NCI-H345 treated with DMSO at 0.1 percent for 48 hours (cell line): ENCODE data around the gene PRAMEF26.
"Not testable (repeated sequence)": the region's sequence is repeated elsewhere in the genome, so short reads cannot be mapped to it uniquely, and the experiment has no call there.

ENCODE experiments used
- DNase-seq: peaks from one replicate; lab custom pipeline; 2025; ENCODE audit not compliant: unreplicated experiment; lab: John Stamatoyannopoulos, UW

The PRAMEF26 gene

DNA sequence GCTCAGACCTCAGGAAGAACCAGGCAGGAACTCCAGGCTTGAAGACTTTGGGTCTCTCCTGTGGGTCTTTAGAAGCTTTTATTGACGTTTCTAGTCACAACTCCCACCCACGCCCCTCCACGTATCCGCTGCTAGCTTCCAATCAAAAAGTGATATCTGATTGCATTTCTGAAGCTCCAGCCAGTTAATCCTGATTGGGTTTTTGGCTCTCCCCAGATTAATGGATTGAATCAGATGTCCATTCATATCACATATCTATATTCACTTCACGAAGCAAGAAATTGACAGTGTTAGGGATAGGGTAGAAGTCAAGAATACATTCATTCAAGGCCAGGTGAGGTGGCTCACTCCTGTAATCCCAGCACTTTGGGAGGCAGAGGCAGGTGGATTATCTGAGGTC, at the start of gene PRAMEF26:
Gene PRAMEF26, minus strand, starts transcription at position 101 of the 400 bp plus-strand sequence. CDS start 2,914 bp downstream, outside the sequence.
- not testable (repeated sequence) for DNase-seq

DNA sequence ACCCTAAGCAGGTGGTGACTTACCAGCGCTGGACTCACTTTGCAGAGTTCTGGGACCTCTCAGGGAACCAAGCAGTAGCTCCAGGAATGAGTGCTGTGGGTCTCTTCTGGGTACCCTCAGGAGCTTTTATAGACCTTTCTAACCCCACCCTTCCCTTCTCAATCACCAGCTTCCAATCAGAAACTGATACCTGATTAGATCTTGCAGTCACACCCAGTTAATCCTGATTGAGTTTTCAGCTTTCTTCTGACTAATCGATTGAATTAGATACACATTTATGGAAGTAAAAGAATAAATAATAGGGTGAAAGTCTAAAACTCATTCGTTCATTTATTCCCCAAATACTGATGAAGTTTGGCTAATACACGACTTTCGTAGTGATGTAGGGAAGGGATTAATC, 45.5 kb upstream of the PRAMEF26 start, which contains the start of gene PRAMEF13:
Gene PRAMEF13, minus strand, starts transcription at position 101 of the 400 bp plus-strand sequence. CDS start 1,820 bp downstream, outside the sequence.
- DNase-seq: not testable (repeated sequence)

GRCh38 chr1:13171548-13171947, 15.7 kb upstream of the PRAMEF26 start, which contains the start of gene PRAMEF9:
PRAMEF9 (plus strand) TSS chr1:13171848; CDS start chr1:13175281, 3,433 bp downstream.
- not testable (repeated sequence) for DNase-seq

GRCh38 chr1:13165531-13165930, 9.7 kb upstream of the PRAMEF26 start, which contains the start of gene HNRNPCL4:
HNRNPCL4 (minus strand) TSS chr1:13165631; CDS start chr1:13165467, 164 bp downstream.
- not testable (repeated sequence) for DNase-seq

GRCh38 chr1:13116754-13117153, 39.1 kb downstream of the PRAMEF26 start, which contains the start of gene HNRNPCL2:
HNRNPCL2 (minus strand) TSS chr1:13116854; CDS start chr1:13116400, 454 bp downstream.
- DNase-seq: not testable (repeated sequence)
